H1 (cell line): ENCODE results near the gene MAML3. TPM values are rescaled to one million over a fixed set of nuclear protein-coding genes. Genes with fewer than 3 reads are reported as not detected.

Experiments
- polyA plus RNA-seq, 7 experiments: library from polyadenylated mRNA; depleted of rRNA in 3 of 7; stranded (reverse) in 5 of 7; unstranded in 2 of 7; fragments of >200 nt in 5 of 7; fragments of 200-250 nt in 2 of 7; gene quantifications; 1 replicate in 5 of 7; 2 replicates in 1 of 7; 4 replicates in 1 of 7; pipeline versions ENCODE4 v1.2.1 to v1.2.3, GENCODE V29; 2011 to 2013; ENCODE audit warnings: missing spikeins in 2 of 7, mixed read lengths in 2 of 7
- total RNA-seq: library from RNA; stranded (reverse); fragmentation: NEBNext Ultra II Directional; extraction: Animal tissue kit (Norgen Biotek cat#: 25700); gene quantifications from 2 replicates; pipeline ENCODE4 v1.2.1, GENCODE V29; 2021
- TF ChIP-seq, protein P1 (sequence below): fragments of 300-600 bp; sonication (generic); IDR thresholded peaks from 2 replicates; pipeline ENCODE4 v1.7.1; 2012; ENCODE audit warnings: low read length, moderate library complexity, mild to moderate bottlenecking, inconsistent platforms; ENCODE audit not compliant: insufficient replicate concordance

MAML3 gene
- total and polyA plus RNA-seq, 2 of the 8 experiments (the other 6 are each of a cell fraction or from before 2014, with no cell fraction given) = 2.1 to 5.7 TPM

- TF ChIP-seq, protein P1, sequence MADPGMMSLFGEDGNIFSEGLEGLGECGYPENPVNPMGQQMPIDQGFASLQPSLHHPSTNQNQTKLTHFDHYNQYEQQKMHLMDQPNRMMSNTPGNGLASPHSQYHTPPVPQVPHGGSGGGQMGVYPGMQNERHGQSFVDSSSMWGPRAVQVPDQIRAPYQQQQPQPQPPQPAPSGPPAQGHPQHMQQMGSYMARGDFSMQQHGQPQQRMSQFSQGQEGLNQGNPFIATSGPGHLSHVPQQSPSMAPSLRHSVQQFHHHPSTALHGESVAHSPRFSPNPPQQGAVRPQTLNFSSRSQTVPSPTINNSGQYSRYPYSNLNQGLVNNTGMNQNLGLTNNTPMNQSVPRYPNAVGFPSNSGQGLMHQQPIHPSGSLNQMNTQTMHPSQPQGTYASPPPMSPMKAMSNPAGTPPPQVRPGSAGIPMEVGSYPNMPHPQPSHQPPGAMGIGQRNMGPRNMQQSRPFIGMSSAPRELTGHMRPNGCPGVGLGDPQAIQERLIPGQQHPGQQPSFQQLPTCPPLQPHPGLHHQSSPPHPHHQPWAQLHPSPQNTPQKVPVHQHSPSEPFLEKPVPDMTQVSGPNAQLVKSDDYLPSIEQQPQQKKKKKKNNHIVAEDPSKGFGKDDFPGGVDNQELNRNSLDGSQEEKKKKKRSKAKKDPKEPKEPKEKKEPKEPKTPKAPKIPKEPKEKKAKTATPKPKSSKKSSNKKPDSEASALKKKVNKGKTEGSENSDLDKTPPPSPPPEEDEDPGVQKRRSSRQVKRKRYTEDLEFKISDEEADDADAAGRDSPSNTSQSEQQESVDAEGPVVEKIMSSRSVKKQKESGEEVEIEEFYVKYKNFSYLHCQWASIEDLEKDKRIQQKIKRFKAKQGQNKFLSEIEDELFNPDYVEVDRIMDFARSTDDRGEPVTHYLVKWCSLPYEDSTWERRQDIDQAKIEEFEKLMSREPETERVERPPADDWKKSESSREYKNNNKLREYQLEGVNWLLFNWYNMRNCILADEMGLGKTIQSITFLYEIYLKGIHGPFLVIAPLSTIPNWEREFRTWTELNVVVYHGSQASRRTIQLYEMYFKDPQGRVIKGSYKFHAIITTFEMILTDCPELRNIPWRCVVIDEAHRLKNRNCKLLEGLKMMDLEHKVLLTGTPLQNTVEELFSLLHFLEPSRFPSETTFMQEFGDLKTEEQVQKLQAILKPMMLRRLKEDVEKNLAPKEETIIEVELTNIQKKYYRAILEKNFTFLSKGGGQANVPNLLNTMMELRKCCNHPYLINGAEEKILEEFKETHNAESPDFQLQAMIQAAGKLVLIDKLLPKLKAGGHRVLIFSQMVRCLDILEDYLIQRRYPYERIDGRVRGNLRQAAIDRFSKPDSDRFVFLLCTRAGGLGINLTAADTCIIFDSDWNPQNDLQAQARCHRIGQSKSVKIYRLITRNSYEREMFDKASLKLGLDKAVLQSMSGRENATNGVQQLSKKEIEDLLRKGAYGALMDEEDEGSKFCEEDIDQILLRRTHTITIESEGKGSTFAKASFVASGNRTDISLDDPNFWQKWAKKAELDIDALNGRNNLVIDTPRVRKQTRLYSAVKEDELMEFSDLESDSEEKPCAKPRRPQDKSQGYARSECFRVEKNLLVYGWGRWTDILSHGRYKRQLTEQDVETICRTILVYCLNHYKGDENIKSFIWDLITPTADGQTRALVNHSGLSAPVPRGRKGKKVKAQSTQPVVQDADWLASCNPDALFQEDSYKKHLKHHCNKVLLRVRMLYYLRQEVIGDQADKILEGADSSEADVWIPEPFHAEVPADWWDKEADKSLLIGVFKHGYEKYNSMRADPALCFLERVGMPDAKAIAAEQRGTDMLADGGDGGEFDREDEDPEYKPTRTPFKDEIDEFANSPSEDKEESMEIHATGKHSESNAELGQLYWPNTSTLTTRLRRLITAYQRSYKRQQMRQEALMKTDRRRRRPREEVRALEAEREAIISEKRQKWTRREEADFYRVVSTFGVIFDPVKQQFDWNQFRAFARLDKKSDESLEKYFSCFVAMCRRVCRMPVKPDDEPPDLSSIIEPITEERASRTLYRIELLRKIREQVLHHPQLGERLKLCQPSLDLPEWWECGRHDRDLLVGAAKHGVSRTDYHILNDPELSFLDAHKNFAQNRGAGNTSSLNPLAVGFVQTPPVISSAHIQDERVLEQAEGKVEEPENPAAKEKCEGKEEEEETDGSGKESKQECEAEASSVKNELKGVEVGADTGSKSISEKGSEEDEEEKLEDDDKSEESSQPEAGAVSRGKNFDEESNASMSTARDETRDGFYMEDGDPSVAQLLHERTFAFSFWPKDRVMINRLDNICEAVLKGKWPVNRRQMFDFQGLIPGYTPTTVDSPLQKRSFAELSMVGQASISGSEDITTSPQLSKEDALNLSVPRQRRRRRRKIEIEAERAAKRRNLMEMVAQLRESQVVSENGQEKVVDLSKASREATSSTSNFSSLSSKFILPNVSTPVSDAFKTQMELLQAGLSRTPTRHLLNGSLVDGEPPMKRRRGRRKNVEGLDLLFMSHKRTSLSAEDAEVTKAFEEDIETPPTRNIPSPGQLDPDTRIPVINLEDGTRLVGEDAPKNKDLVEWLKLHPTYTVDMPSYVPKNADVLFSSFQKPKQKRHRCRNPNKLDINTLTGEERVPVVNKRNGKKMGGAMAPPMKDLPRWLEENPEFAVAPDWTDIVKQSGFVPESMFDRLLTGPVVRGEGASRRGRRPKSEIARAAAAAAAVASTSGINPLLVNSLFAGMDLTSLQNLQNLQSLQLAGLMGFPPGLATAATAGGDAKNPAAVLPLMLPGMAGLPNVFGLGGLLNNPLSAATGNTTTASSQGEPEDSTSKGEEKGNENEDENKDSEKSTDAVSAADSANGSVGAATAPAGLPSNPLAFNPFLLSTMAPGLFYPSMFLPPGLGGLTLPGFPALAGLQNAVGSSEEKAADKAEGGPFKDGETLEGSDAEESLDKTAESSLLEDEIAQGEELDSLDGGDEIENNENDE = no peak
Observed at GRCh38 chr4:140172960-140173359, 19.0 kb upstream of the MAML3 start (continued).
